ENCODE data around the gene PPP6C.
"Not testable (repeated sequence)": the region's sequence is repeated elsewhere in the genome, so short reads cannot be mapped to it uniquely, and the experiment has no call there.

The PPP6C gene

DNA sequence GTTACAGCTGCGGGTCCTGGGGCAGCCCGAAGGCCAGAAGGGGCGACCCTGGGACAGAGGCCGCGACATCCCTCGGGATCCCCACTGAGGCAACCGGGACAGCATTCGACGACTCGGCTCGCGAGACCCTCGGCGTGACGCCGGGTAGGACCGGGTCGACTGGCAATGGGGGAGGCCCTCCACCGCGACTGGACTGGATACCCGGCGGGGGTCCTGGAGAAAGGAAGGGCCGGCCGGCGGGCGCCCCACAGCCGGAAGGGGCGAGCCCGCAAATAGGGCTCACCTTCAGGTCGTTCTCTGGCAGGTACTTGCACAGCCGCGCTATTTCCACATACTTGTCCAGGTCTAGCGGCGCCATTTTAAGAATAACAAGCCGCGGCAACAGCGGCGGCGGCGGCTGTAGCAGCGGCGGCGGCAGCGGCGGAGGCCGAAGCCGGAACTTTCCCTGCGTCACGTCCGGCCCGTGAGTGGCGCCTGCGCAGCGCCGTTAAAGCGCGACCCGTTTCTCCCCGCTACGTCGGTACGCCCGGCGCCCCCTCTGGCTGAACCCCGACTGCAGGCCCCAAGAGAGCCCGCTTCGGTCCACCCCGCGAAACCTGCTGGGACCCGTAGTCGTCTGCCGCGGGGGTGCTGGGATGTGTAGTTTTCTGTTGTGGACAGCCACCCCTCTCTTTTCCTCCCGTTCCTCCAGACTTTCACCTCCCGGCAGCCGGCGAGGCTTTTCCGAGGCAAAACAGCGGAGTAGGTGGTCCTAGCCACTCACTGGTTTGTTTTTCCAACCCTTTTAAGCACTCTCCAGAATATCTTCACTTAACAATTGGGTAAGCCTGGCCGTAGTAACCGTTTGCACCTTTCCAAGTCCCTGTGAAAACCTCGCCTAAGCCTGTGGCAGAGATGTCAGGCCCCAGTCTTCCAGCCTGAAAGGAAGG is at the start of gene PPP6C:
Gene PPP6C, minus strand, starts transcription at position 443 of the 929 bp plus-strand sequence. Its CDS starts 85 bp downstream, at position 358.
- peak; percentile 98 for DNase-seq

DNA sequence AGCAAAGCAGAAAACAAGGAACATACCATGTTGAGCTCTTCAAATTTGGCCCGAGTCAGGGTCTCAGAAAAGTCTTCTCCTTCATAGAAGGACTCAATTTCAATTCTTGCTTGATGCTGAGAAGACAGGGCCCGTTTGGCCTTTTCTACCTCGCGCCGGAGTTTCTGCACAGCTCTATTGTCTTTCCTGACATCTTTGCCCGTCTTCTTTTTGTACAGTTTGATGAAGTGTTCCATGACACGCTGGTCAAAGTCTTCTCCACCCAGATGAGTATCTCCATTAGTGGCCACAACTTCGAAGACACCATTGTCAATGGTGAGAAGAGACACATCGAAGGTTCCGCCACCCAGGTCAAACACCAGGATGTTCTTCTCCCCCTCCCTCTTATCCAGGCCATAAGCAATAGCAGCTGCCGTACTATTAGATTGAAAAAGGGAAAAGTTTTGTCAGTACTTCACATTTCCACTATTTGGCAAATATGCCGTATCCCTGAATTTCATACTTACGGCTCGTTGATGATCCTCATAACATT is 49.4 kb upstream of the PPP6C start:
- no peak for DNase-seq

DNA sequence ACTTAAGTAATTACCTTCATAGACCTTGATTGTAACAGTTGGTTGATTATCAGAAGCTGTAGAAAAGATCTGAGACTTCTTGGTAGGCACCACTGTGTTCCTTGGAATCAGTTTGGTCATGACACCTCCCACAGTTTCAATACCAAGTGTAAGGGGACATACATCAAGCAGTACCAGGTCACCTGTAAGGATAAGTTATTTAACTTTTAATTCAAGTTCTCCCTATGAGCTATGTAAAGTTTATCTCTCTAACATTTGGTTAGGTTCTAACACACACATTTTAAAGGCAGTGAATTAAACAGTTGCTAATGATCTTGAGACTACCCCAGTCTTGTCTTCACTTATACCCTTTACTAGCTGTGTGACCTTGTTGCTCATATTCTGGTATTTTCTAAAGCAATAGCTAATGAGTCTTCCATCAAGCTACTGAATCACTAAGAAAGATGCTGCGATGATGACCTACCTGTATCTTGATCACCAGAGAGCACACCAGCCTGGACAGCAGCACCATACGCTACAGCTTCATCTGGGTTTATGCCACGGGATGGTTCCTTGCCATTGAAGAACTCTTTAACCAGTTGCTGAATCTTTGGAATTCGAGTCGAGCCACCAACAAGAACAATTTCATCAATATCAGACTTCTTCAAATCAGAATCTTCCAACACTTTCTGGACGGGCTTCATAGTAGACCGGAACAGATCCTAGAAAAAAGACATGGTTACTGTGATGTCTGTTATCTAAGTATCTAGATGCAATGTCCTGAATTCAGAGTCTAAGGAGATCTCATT is 48.7 kb upstream of the PPP6C start:
- no peak for DNase-seq

DNA sequence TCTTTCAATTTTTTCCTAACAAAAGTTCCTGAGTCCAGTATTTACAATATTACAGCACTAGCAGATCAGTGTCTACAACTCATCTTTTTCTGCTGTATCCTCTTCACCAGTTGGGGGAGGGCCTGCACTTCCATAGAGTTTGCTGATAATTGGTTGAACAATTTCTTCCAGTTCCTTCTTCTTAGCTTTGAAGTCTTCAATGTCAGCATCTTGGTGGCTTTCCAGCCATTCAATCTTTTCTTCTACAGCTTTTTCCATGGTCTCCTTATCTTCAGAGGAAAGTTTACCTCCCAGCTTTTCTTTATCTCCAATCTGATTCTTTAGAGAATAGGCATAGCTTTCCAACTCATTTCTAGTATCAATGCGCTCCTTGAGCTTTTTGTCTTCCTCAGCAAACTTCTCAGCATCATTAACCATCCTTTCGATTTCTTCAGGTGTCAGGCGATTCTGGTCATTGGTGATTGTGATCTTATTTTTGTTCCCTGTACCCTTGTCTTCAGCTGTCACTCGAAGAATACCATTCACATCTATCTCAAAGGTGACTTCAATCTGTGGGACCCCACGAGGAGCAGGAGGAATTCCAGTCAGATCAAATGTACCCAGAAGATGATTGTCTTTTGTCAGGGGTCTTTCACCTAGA is 47.0 kb upstream of the PPP6C start:
- not testable (repeated sequence) for DNase-seq

DNA sequence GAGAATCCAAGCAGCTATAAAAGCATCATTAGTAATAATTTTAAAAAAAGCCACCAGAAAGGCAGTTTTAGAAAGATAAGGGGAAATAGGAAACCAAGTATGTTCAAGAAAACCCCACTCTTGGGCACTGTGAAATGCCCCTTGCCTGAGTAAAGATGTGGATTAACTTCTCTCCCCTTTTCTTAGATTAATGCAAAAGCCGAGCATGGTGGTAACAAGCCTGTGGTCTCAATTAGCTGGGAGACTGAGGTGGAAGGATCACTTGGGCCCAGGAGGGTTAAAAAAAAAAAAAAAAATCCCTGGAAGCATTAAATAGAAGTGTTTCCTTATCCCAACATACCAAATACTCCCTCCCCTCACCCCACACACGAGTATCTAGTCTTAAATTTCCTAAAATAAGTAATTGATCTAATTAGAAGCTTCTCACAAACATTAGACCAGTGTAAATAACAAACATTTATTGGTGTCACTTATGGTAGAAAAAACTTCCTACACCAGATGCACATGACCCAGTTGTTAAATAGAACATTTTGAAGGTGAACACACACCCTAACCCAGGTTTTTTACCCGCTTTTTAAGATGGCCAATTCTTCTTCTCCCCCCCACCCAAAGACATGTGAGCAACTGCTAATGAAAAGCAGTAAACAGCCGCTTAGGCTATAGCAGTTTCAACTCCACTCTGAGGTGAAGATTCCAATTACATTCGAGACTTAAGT is 46.4 kb upstream of the PPP6C start:
- no peak for DNase-seq

DNA sequence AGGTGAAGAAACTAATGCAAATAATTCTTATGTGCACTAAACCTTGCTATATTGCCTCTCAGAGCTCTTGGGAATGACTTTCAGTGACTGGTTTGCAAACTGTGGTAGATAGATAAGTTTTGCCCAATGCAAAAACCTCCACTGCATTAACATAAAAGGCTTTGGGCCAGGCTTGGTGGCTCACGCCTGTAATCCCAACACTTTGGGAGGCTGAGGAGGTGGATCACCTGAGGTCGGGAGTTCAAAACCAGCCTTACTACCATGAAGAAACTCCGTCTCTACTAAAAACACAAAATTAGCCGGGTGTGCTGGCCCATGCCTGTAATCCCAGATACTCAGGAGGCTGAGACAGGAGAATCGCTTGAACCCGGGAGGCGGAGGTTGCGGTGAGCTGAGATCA is 44.5 kb upstream of the PPP6C start:
- DNase-seq, result not testable (repeated sequence)

DNA sequence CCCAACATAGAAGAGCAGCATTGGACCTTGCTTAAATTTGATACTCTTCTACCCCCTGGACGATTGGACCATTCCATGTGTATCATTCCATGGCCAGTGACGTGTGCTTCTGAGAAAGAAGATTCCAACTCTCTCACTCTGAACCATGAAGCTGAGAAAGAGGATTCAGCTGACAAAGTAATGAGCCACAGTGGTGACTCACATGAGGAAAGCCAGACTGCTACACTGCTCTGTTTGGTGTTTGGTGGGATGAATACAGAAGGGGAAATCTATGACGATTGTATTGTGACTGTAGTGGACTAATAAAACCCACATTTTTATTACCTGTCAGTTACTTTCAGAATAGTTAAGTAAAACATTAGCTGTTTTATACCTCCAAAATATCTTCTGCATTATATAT is 44.1 kb upstream of the PPP6C start:
- peak; percentile 27 for DNase-seq

DNA sequence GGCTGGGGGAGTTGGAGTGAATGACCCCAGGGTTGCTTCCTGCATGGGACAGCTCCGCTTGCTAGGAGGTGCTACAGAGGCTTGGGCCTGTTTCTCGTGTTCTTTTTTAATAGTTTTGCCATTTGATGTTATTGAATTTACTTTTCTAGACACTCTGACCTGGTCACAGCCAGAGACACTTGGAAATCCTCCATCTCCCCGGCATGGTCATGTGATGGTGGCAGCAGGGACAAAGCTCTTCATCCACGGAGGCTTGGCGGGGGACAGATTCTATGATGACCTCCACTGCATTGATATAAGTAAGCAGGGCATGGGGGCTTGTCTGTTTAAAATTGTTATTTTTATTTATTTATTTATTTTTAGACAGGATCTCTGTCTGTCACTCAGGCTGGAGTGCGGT is 38.2 kb upstream of the PPP6C start:
- no peak for DNase-seq

DNA sequence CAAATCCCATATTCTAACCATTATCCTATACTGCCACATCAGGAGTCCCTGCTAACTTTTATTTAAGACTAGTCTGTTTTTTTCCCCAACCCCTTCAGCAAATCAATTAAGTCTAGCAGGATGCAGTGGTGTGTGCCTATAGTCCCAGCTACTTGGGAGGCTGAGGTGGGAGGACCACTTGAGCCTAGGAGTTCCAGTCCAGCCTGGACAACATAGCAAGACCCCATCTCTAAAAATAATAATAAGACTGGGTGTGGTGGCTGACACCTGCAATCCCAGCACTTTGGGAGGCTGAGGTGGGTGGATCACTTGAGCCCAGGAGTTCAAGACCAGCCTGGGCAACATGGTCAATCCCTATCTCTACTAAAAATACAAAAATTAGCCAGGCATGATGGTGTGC is 35.3 kb upstream of the PPP6C start:
- DNase-seq, result not testable (repeated sequence)

DNA sequence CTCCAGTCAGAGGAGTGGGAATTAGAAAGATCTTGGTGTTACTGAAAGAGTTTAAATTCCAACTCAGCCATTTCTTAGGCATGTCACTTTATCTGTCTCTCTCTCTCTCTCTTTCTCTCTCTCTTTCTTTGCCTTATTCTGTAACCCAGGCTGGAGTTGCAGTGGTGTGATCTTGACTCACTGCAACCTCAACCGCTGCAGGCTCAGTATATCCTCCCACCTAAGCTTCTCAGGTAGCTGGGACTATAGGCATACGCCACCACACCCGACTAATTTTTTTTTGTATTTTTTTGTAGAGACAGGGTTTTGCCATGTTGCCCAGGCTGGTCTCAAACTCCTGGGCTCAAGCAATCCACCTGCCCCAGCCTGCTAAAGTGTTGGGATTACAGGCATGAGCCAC is 29.0 kb upstream of the PPP6C start:
- DNase-seq, result no peak

DNA sequence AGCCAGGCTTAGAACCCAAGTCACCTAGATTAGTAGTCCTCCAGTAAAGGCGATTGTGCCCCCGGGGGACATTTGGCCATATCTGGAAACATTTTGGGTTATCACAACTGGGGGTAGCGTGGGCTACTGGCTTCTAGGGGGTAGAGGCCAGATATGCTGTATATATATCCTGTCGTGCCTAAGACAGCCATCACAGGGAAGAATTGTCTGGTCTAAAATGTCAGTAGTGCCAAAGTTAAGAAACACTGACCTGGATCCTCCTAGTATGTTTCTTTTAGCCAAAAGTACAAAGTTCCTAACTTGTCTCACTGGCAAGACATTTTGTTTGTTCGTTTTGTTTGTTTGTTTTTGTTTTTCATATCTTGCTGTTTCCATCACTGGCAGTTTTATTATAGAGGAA is 24.6 kb upstream of the PPP6C start:
- DNase-seq, result no peak

DNA sequence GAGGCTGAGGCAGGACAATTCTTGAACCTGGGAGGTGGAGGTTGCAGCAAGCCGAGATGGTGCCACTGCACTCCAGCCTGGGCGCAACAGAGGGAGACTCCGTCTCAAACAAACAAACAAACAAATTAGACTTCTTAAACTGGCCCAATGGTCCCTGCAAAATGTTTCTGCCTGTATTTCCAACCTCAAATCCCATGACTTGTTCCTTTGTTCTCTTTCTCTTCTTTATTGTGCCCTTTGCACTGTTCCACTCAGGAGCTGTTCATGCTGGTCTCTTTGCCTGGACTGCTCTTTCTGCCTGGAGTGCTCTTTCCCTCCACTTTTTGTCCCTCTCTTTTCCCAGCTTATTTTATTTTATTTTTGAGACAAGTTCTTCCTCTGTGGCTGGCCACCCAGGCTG is 14.9 kb upstream of the PPP6C start:
- DNase-seq, result no peak

DNA sequence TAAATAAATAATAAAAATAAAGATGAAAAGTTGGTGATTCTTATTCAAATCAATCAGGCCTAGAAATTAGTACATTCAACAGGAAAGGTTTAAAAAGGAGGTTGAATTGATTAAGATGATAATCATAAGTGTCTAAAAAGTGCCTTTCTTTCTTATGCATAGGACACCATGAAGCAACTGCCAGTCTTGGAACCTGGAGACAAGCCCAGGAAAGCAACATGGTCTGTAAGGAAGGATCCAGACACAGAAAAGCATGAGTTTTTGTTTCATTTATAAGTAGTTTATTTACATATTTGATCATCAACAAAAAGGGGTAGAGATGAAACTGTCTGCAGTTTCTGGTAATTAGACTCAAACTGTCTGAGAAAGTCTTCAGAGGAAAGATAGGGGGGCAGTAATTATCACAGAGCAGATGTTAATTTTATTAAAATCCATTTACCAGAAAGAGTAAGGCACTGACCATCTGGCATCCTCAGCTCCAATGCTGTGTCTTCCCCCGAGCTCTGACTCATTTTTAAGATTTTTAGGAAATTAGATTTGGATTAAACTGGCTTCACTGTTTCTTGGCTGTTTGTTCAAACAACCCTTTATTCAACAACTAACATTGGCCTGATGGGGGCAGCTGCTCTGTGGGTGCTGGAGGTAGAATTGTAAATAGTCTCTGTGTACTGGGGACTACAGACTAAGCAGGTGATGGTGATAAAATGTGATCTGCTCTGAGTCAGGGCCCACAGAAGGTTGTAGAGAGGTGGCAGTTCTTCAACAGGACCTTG is 13.4 kb upstream of the PPP6C start:
- no peak for DNase-seq

DNA sequence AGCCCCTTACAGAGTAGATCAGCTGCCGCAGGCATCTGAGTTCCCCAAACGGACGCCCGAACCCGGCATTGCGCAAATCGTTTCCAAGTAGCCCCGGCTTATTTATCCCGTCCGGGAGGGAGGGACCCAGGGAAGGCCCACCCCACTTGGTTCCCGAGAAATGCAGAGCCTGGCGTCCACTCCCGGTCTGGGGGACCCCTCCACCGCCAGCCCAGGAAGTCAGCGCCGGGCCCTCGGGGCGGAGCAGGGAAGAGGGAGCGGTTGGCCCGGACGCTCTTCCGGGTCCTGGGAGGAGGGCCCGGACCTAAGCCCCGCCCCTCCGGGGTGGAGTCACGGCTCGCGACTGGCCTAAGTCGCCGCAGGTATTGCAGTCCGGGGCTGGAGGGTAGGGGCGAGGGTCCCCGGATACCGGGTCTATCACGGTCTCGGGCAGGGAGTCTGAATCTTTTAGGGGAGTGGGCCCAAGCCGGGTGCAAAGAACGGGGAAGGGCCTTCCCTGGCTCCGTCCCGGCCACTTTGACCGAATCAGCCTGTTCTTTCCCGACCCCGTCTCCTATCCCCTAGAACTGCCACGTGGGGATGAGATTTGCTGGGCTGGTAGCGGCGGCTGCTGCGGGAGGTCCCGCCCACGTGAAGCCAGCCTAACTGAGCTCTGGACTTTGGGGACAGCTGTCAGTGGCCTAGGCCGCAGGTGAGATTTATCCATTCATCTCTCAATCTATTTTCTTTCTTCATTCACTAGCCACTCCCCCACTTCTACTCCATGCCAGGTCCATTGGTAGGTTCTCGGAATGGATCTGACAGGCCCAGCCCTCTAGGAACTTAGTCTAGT is 10.8 kb upstream of the PPP6C start, which contains the start of gene RABEPK:
Gene RABEPK, plus strand, starts transcription at position 327 of the 832 bp plus-strand sequence. CDS start 2,472 bp downstream, outside the sequence.
- DNase-seq, result peak; percentile 93

DNA sequence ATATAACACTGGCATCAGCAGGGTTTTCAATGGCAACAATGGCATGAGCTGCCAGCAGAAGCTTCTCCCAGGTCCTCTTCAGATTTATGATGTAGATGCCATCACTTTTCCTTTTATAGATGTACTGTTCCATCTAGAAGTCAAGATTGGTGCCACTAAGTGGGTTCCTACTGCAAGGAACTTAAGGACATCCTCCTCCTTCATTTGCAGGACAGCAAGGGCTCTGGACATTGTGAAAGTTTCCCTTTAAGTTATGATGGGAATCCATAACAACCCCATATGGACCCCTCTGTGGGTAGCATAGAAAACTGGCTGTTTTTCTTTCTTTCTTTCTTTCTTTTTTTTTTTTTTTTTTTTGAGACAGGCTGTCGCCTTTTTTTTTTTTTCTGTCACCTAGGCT is 6.0 kb upstream of the PPP6C start:
- not testable (repeated sequence) for DNase-seq

DNA sequence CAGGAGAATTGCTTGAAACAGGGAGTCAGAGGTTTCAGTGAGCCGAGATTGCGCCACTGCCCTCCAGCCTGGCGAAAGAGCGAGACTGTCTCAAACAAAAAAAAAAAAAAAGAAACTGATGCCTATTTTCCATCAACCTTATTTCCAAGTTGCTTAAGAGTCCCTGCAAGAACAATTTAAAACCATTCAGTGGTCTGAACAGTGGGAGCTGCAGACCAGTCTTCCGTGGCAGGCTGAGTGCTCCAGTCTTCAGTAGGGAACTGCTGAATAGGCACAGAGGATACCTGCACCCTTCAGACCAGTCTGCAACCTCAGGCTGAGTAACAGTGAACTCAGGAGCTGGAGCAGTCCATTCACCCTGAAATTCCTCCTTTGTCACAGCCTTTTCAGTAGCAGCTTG is 4.9 kb upstream of the PPP6C start:
- peak; percentile 13 for DNase-seq

DNA sequence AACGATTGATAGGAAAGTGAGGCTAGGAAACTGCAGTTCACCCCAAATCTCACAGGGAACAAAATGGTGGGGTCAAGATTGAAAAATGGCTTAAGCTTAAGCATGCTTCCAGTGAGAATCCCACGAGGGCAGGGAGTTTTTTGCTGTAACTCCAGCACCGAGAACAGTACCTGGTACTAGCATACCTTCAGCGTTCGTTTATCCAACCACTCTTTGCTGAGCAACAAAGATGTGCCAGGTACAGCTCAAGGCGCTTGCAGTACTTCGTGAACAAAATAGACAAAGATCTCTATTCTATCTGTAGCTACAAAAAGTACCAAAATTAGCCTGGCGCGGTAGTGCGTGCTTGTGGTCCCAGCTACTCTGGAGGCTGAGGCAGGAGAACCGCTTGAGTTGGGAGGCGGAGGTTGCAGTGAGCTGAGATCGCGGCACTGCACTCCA is 778 bp upstream of the PPP6C start:
- DNase-seq, result no peak

DNA sequence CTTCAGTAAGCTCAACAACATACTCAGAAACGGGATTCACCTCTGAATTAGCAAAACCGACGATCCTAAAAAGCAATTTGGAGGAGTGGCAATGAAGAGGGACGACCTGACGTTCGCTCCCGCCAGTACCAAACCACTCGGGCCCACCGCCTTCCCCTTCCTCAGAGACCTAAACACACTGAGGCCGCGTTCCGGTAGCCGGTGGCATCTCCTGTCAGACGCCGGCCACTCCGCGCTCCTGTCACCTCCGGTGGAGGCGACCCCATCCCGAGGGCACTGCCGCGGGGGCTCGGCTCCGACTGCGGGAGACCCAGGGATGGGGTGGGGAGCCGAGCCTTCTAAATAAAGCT is 617 bp downstream of the PPP6C start:
- peak; percentile 42 for DNase-seq

DNA sequence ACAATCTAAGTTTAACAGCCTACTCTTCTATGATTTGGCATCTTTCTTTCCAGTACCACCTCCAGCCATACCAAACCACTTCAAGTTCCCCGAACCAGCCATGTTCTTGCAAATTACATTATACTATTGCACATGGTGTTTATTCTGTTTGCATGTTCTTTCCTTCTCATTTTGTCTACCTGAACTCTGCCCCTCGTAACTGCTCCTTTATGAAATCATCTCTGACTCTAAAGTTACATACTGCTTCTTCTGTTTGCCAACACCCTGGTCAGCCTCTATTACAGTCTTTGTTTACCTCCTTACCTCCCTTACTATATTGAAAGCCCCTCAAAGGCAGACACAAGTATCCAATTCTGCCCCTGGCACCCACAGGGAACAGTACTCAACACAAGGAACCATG is 6.0 kb downstream of the PPP6C start:
- DNase-seq, result no peak

DNA sequence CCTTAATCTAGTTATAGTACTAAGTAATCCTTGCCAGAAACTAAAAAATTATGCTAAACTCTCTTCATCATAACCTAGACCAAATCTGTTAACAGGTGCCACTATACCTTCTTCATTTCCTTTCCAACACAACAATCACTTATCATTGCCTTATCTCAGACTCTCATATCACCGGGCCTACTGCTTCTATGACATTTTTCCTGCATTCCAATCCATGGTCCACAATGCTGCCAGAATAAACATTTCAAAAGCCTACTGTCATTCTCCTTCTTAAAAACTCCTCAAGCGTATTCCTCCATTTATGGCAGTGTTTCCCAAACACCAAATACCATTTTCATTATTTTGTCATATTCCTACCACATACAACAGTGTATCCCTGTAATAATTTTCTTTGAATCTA is 6.5 kb downstream of the PPP6C start:
- no peak for DNase-seq

DNA sequence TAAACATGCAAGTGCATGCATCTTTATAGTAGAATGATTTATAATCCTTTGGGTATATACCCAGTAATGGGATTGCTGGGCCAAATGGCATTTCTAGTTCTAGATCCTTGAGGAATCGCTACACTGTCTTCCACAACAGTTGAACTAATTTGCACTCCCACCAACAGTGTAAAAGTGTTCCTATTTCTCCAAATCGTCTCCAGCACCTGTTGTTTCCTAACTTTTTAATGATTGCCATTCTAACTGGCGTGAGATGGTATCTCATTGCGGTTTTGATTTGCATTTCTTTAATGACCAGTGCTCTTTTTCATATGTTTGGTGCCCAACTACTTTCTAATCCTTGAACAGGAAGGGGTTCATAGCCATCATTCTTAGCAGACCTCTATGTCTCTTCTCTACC is 7.8 kb downstream of the PPP6C start:
- not testable (repeated sequence) for DNase-seq
